ENCODE data around the gene PAPPA2. TPM values are rescaled to one million over a fixed set of nuclear protein-coding genes. Genes with fewer than 3 reads are reported as not detected.
"Not testable (repeated sequence)": the region's sequence is repeated elsewhere in the genome, so short reads cannot be mapped to it uniquely, and the experiment has no call there.

The PAPPA2 gene
- total RNA-seq, 5 donors from 2014 or later (not counting 1 experiment from before 2014, with no cell fraction given) = 0.03 to 0.06 TPM; not detected in 3

DNA sequence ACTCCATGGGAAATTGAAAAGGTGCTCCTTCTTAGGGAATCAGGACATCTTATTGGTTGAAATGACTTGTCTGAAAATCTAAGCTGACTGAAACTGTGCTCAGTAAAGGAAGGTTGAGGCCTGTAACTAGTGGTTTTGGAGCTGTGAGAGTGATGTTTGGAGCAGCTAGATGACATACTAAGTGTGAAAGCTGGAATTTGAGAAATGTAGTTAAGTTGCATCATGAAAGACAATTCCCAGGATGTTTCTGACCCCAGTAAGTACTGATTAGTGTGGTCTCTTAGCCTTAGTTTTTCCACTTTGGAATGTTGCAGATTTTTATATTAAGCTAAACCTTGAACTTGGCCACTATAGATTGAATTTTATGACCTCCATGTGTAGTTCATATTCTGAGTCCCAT, 154.9 kb downstream of the PAPPA2 start:
- H3K27me3 ChIP-seq (replicated peaks in 1 of 2; ENCODE audit: control insufficient read depth in 2 of 2, extremely low read depth in 1 of 2, insufficient read depth in 2 of 2, low read length in 1 of 2) = no peaks in the 10 kb centered on the region
- DNase-seq (no peak), ATAC-seq (replicated peaks in 1 of 4) (no peak)
- Mint-ChIP-seq H3K27me3 (no peaks in the 10 kb centered on the region), H3K36me3 (no peaks in the 10 kb centered on the region), H3K9me3 (peaks cover 0 to 3% (median 0%) of the 10 kb centered on the region in 3 donors), H3K27ac (no peak overlapping the region), H3K4me3 (no peak overlapping the region), H3K4me1 (no peaks in the 10 kb centered on the region)
- no peak overlapping the region for H3K4me3 ChIP-seq (ENCODE audit: control insufficient read depth in 1 of 2, extremely low read depth in 1 of 2, low read length in 1 of 2)
- POLR2A ChIA-PET = no interaction called here
- H3K36me3 ChIP-seq (ENCODE audit: control insufficient read depth in 2 of 2, extremely low read depth in 1 of 2, insufficient read depth in 1 of 2, low read length in 1 of 2) = no peaks in the 10 kb centered on the region
- H3K9me3 ChIP-seq = no peaks in the 10 kb centered on the region
- no peak overlapping the region for H3K27ac ChIP-seq (ENCODE audit: low read length)
- CTCF ChIA-PET = no interaction called here
- H3K4me1 ChIP-seq (ENCODE audit: control insufficient read depth in 1 of 2, extremely low read depth in 1 of 2, insufficient read depth in 2 of 2, low read length in 2 of 2) = no peaks in the 10 kb centered on the region

DNA sequence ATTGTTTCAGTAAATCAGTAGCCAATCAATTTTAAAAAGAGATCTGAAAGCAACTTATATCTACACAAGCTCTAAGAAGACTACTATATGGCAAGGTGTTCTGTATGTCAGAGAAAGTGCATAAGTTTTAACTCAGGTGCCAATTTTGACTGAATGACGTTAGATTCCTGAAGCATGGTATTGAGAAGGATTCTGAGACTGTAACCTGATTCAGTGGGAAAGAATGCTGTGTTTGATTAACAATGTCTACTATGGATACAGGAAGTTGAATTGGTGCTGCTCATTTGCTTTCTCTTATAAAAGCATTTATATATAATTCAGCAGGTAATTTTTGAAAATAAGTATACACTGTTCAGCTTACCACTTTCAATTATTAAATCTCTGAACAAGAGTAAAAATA, 156.3 kb downstream of the PAPPA2 start:
- Mint-ChIP-seq H3K36me3 (no peaks in the 10 kb centered on the region), H3K9me3 (peaks cover 0 to 6% (median 5%) of the 10 kb centered on the region in 3 donors), H3K4me3 (no peak overlapping the region), H3K4me1 (no peaks in the 10 kb centered on the region), H3K27ac (no peak overlapping the region), H3K27me3 (no peaks in the 10 kb centered on the region)
- no peak for DNase-seq
- no peak for ATAC-seq (replicated peaks in 1 of 4)
- POLR2A ChIA-PET = no interaction called here
- H3K9me3 ChIP-seq = no peaks in the 10 kb centered on the region
- CTCF ChIA-PET = no interaction called here
- WGBS (ENCODE audit: insufficient coverage) = no CpG with 5 or more reads among the region's 1 CpG
- no peak overlapping the region for H3K27ac ChIP-seq (ENCODE audit: low read length)
- no peak overlapping the region for H3K4me3 ChIP-seq (ENCODE audit: control insufficient read depth in 1 of 2, extremely low read depth in 1 of 2, low read length in 1 of 2)
- H3K36me3 ChIP-seq (ENCODE audit: control insufficient read depth in 2 of 2, extremely low read depth in 1 of 2, insufficient read depth in 1 of 2, low read length in 1 of 2) = no peaks in the 10 kb centered on the region
- no peaks in the 10 kb centered on the region for H3K27me3 ChIP-seq (replicated peaks in 1 of 2; ENCODE audit: control insufficient read depth in 2 of 2, extremely low read depth in 1 of 2, insufficient read depth in 2 of 2, low read length in 1 of 2)
- no peaks in the 10 kb centered on the region for H3K4me1 ChIP-seq (ENCODE audit: control insufficient read depth in 1 of 2, extremely low read depth in 1 of 2, insufficient read depth in 2 of 2, low read length in 2 of 2)

DNA sequence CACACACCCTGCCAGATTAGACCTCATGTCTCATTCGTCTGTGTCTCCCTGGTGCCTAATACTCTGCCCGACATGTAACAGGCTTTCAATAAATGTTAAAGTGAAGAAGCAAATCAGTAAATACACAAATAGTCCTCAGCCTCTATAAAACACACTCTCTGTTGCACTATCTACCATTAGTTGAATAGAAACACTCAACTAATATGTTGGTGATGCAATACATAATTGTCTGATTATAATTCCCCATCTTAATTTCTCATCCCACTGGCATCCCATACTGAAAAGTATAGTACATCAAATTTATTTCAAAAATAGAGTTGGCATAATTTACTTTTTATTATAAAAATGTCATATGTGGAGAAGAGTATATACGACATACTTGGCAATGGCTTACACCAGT, 162.4 kb downstream of the PAPPA2 start:
- H3K27ac Mint-ChIP-seq = no peak overlapping the region
- H3K27me3 Mint-ChIP-seq = no peaks in the 10 kb centered on the region
- Histone ChIP-seq H3K4me3 (ENCODE audit: control insufficient read depth in 1 of 2, extremely low read depth in 1 of 2, low read length in 1 of 2) (no peak overlapping the region), H3K9me3 (no peaks in the 10 kb centered on the region), H3K4me1 (ENCODE audit: control insufficient read depth in 1 of 2, extremely low read depth in 1 of 2, insufficient read depth in 2 of 2, low read length in 2 of 2) (no peaks in the 10 kb centered on the region), H3K36me3 (ENCODE audit: control insufficient read depth in 2 of 2, extremely low read depth in 1 of 2, insufficient read depth in 1 of 2, low read length in 1 of 2) (no peaks in the 10 kb centered on the region), H3K27ac (ENCODE audit: low read length) (no peak overlapping the region), H3K27me3 (replicated peaks in 1 of 2; ENCODE audit: control insufficient read depth in 2 of 2, extremely low read depth in 1 of 2, insufficient read depth in 2 of 2, low read length in 1 of 2) (no peaks in the 10 kb centered on the region)
- H3K9me3 Mint-ChIP-seq = peaks cover 0 to 21% (median 2%) of the 10 kb centered on the region in 3 donors
- H3K36me3 Mint-ChIP-seq = no peaks in the 10 kb centered on the region
- no peaks in the 10 kb centered on the region for H3K4me1 Mint-ChIP-seq
- ChIA-PET POLR2A (no interaction called here), CTCF (no interaction called here)
- H3K4me3 Mint-ChIP-seq = no peak overlapping the region
- DNase-seq (no peak), ATAC-seq (replicated peaks in 1 of 4) (no peak)
- 60% methylated on average over 1 of the region's 3 CpGs for WGBS (ENCODE audit: insufficient coverage)

DNA sequence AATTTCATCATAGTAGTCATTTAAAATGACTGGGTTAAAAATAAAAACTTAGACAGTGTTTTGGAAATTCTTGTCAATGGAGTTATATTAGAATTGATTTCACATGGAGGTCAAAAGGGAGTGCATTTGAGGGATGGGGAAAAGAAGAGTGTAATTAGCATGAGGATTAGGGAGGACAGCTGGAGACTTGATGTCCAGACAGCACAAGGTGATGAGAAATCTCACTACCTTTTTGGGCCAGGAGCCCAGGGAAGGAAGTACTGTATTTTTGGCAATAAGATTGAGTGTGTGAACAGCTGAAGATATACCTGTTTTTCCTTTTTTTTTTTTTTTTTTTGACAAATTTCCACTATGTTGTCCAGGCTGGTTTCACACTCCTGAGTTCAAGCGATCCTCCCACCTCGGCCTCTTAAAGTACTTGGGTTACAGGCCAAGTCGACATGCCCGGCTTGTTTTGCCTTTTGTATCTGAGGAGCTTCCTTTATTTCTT, 163.6 kb downstream of the PAPPA2 start:
- Histone ChIP-seq H3K36me3 (ENCODE audit: control insufficient read depth in 2 of 2, extremely low read depth in 1 of 2, insufficient read depth in 1 of 2, low read length in 1 of 2) (no peaks in the 10 kb centered on the region), H3K4me1 (ENCODE audit: control insufficient read depth in 1 of 2, extremely low read depth in 1 of 2, insufficient read depth in 2 of 2, low read length in 2 of 2) (no peaks in the 10 kb centered on the region), H3K27ac (ENCODE audit: low read length) (no peak overlapping the region), H3K27me3 (replicated peaks in 1 of 2; ENCODE audit: control insufficient read depth in 2 of 2, extremely low read depth in 1 of 2, insufficient read depth in 2 of 2, low read length in 1 of 2) (no peaks in the 10 kb centered on the region), H3K4me3 (ENCODE audit: control insufficient read depth in 1 of 2, extremely low read depth in 1 of 2, low read length in 1 of 2) (no peak overlapping the region), H3K9me3 (no peaks in the 10 kb centered on the region)
- DNase-seq (no peak), ATAC-seq (replicated peaks in 1 of 4) (no peak)
- CTCF ChIA-PET = no interaction called here
- POLR2A ChIA-PET = no interaction called here
- H3K4me1 Mint-ChIP-seq = no peaks in the 10 kb centered on the region
- no peak overlapping the region for H3K27ac Mint-ChIP-seq
- no CpG with 5 or more reads among the region's 4 CpGs for WGBS (ENCODE audit: insufficient coverage)
- peaks cover 0 to 21% (median 2%) of the 10 kb centered on the region in 3 donors for H3K9me3 Mint-ChIP-seq
- H3K4me3 Mint-ChIP-seq = no peak overlapping the region
- H3K36me3 Mint-ChIP-seq = no peaks in the 10 kb centered on the region
- H3K27me3 Mint-ChIP-seq = no peaks in the 10 kb centered on the region

DNA sequence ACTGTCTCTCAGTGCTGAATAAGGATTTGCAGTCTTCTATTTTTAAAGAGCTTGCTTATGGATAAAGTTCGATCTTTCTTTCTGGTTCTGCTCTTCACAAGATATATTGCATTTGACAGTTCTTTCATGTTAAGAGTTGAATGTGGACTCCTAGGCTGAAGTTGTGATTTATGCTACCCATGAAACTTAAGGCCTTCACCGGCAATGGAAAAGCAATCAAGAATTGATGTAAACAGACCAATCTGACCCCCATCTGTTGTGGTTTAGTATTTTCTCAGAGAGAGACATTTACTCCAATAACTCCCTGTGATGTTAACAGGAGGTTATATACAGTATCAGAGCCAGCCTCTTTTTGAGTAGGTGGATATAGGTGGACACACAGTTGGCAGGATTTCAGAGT, 165.8 kb downstream of the PAPPA2 start:
- WGBS (ENCODE audit: insufficient coverage) = no CpG with 5 or more reads among the region's 2 CpGs
- no peak for ATAC-seq (replicated peaks in 1 of 4)
- H3K27me3 ChIP-seq (replicated peaks in 1 of 2; ENCODE audit: control insufficient read depth in 2 of 2, extremely low read depth in 1 of 2, insufficient read depth in 2 of 2, low read length in 1 of 2) = no peaks in the 10 kb centered on the region
- no peaks in the 10 kb centered on the region for H3K4me1 Mint-ChIP-seq
- ChIA-PET POLR2A (no interaction called here), CTCF (no interaction called here)
- no peaks in the 10 kb centered on the region for H3K36me3 ChIP-seq (ENCODE audit: control insufficient read depth in 2 of 2, extremely low read depth in 1 of 2, insufficient read depth in 1 of 2, low read length in 1 of 2)
- no peak for DNase-seq
- H3K4me3 Mint-ChIP-seq = no peak overlapping the region
- no peak overlapping the region for H3K27ac Mint-ChIP-seq
- no peaks in the 10 kb centered on the region for H3K9me3 ChIP-seq
- H3K27me3 Mint-ChIP-seq = no peaks in the 10 kb centered on the region
- no peaks in the 10 kb centered on the region for H3K36me3 Mint-ChIP-seq
- no peak overlapping the region for H3K4me3 ChIP-seq (ENCODE audit: control insufficient read depth in 1 of 2, extremely low read depth in 1 of 2, low read length in 1 of 2)
- H3K9me3 Mint-ChIP-seq = peaks cover 0 to 17% (median 2%) of the 10 kb centered on the region in 3 donors
- H3K4me1 ChIP-seq (ENCODE audit: control insufficient read depth in 1 of 2, extremely low read depth in 1 of 2, insufficient read depth in 2 of 2, low read length in 2 of 2) = no peaks in the 10 kb centered on the region
- H3K27ac ChIP-seq (ENCODE audit: low read length) = no peak overlapping the region

DNA sequence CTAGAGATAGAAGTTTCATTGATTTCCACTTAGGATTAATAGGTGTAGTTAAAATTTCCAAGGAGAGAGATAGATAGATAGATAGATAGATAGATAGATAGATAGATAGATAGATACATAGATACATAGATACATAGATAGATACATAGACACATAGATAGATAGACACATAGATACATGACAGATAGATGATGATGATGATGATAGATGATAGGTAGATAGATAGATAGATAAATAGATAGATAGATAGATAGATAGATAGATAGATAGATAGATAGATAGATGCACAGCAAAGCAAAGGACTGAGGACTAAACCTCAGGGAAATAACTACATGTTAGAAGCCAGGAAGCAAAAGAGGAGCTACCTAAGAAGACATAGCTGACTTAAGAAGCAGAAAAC, 171.8 kb downstream of the PAPPA2 start:
- H3K9me3 ChIP-seq; CTCF ChIA-PET; H3K4me1 ChIP-seq (ENCODE audit: control insufficient read depth in 1 of 2, extremely low read depth in 1 of 2, insufficient read depth in 2 of 2, low read length in 2 of 2); H3K36me3 ChIP-seq (ENCODE audit: control insufficient read depth in 2 of 2, extremely low read depth in 1 of 2, insufficient read depth in 1 of 2, low read length in 1 of 2); H3K4me1 Mint-ChIP-seq; ATAC-seq (replicated peaks in 1 of 4); H3K27me3 Mint-ChIP-seq; H3K4me3 ChIP-seq (ENCODE audit: control insufficient read depth in 1 of 2, extremely low read depth in 1 of 2, low read length in 1 of 2); H3K9me3 Mint-ChIP-seq; H3K27me3 ChIP-seq (replicated peaks in 1 of 2; ENCODE audit: control insufficient read depth in 2 of 2, extremely low read depth in 1 of 2, insufficient read depth in 2 of 2, low read length in 1 of 2); DNase-seq; H3K27ac ChIP-seq (ENCODE audit: low read length); H3K4me3 Mint-ChIP-seq; H3K36me3 Mint-ChIP-seq; H3K27ac Mint-ChIP-seq; POLR2A ChIA-PET: not testable (repeated sequence)

DNA sequence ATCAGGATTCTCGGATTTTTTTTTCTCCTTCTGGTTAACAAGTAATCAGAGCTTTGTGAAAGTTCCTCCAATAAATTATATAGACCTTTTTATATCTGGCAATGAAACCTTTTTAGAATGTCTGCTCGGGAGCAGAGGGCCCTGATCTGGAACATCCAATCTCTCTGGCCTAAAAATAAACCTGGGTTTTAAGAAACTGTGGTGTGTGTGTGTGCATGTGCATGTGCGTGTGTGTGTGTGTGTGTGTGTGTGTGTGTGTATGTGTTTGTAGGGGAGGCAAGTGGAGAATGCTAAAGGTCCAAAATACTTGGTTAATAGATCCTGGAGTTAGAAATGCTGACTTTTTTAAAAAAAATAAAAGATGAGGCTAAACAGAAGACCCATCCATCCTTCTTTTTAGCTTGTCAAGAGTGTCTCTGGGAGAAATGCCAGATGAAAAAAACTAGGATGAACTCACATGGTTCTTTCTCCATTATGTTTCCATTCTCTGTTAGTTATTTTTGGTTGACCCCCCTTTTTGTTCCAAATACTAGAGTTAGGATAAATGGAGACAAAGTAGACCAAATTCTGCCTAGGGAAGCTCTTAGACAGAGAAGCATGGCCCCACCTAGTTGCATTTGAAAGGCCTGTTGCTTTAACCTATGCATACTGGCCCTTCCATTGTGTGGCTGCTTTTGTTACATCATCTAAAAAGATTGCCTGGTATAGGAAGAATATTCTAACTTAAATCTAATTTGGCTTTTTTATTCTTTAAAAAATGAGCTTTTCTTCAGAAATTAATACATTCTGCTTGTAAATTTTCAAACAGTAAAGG, 175.9 kb downstream of the PAPPA2 start:
- Histone ChIP-seq H3K4me1 (ENCODE audit: control insufficient read depth in 1 of 2, extremely low read depth in 1 of 2, insufficient read depth in 2 of 2, low read length in 2 of 2) (no peaks in the 10 kb centered on the region), H3K27ac (ENCODE audit: low read length) (no peak overlapping the region), H3K9me3 (no peaks in the 10 kb centered on the region), H3K4me3 (ENCODE audit: control insufficient read depth in 1 of 2, extremely low read depth in 1 of 2, low read length in 1 of 2) (no peak overlapping the region), H3K27me3 (replicated peaks in 1 of 2; ENCODE audit: control insufficient read depth in 2 of 2, extremely low read depth in 1 of 2, insufficient read depth in 2 of 2, low read length in 1 of 2) (no peaks in the 10 kb centered on the region), H3K36me3 (ENCODE audit: control insufficient read depth in 2 of 2, extremely low read depth in 1 of 2, insufficient read depth in 1 of 2, low read length in 1 of 2) (no peaks in the 10 kb centered on the region)
- no CpG with 5 or more reads among the region's 3 CpGs for WGBS (ENCODE audit: insufficient coverage)
- H3K9me3 Mint-ChIP-seq = peaks cover 0 to 4% (median 4%) of the 10 kb centered on the region in 3 donors
- H3K4me1 Mint-ChIP-seq = no peaks in the 10 kb centered on the region
- POLR2A ChIA-PET = no interaction called here
- CTCF ChIA-PET = no interaction called here
- H3K27me3 Mint-ChIP-seq = no peaks in the 10 kb centered on the region
- H3K36me3 Mint-ChIP-seq = no peaks in the 10 kb centered on the region
- no peak overlapping the region for H3K27ac Mint-ChIP-seq
- ATAC-seq (replicated peaks in 1 of 4) (no peak), DNase-seq (no peak)
- no peak overlapping the region for H3K4me3 Mint-ChIP-seq
